Esophagus mucosa (tissue), 1 donor: ENCODE results near the gene ZNF862. TPM values are rescaled to one million over a fixed set of nuclear protein-coding genes. Genes with fewer than 3 reads are reported as not detected.

Experiments
- ATAC-seq: fragments of 200-7000 bp; cut with Tn5 transposase; one replicate; pipeline ENCODE4 v1.9.1; 2020
- total RNA-seq: library from RNA; stranded (reverse); gene quantifications from one replicate; pipeline ENCODE4 v1.2.4, GENCODE V29; 2023
- donor health status: DM: yes; HTN: yes; CAD: no.

Gene ZNF862
- total RNA-seq = 7.3 TPM

DNA sequence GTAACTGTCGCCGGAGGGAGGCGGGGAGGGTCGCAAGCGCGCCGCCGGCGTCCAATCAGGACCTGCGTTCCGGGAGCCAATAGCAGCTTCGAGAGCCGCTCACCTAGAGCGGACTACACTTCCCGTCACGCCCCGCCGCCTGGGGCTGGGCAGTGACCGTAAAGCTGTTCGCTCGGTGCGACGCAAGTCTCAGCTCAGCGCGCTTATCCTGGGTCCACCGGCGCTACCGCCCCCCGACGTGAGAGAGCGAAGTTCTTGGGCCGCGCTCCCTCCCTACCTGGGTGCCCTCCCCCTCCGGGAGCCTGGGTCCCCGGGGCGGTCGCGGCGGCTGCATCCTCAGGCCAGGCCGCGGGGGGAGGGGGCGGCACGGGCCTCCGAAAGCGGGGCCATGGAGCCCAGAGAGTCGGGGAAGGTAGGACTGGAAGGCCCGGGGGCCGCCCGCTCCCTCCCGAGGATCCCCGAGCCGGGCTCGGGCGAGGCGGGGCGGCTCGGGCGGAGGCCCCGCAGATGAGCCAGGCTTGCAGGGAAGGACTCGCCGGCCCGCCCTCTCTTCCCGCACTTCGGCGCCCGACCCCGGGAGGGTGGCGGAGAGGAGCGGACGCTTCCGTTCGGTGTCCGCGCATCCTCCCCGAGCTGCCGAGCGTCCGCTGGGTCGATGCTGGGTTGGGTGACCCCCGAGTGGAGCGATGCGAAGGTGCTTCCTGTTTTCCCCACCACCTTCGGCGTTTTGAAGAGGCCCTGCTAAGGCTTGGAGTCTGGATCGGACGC lies at the start of gene ZNF862:
TSS of gene ZNF862 (plus strand) at position 152 of the 768 bp plus-strand sequence. CDS start at position 389, 237 bp downstream.
- peak; percentile 99 for ATAC-seq

DNA sequence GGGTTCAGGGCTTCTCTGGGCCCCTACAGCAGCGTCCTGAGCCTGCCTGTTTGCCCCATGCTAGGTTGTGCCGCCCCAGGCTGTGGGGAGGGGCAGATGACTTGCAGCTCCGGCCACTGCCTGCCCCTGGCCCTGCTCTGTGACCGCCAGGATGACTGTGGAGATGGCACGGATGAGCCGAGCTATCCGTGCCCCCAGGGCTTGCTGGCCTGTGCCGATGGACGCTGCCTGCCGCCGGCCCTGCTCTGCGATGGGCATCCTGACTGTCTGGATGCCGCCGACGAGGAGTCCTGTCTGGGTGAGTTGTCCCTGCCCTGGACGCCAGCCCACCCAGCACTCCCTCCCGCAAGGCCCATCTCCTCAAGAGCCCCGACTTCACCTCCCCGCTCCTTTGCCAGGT lies 49.1 kb upstream of the ZNF862 start:
- ATAC-seq = no peak

DNA sequence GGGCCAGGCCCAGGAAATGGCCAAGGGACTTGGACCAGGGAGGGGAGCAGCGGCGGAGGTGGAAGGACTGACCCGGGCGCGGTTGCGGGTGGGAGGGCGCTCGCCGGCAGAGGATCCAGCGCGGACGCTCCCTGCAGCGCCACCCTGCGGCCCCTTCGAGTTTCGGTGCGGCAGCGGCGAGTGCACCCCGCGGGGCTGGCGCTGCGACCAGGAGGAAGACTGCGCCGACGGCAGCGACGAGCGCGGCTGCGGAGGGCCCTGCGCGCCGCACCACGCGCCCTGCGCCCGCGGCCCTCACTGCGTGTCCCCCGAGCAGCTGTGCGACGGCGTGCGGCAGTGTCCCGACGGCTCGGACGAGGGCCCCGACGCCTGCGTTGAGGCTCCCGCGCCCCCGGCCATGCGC lies 48.0 kb upstream of the ZNF862 start:
- peak; percentile 32 for ATAC-seq

DNA sequence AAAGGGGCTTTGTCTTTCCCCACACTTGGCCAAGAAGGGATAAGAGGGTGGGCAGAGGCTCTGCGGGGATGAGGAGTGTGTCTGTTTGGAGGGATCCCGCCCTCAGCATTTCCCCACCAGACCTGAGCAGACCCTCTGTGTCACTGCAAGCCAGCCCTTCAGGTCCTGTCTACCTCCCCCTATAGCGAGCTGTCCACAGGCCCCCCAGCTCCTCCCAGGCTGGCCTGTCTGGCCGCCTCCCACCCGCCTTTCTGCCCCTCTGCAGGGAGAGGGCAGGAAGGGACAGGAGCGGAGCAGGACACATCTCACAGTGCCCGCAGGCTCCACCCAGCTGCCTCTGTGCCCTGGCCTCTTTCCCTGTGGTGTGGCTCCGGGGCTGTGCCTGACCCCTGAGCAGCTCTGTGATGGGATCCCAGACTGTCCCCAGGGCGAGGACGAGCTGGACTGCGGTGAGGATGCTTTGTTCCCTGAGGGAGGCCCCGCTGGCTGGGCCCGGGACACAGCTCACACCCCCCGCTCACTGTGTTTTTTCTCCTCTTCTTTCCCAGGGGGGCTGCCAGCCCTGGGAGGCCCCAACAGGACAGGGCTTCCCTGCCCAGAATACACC lies 47.3 kb upstream of the ZNF862 start:
- no peak for ATAC-seq

DNA sequence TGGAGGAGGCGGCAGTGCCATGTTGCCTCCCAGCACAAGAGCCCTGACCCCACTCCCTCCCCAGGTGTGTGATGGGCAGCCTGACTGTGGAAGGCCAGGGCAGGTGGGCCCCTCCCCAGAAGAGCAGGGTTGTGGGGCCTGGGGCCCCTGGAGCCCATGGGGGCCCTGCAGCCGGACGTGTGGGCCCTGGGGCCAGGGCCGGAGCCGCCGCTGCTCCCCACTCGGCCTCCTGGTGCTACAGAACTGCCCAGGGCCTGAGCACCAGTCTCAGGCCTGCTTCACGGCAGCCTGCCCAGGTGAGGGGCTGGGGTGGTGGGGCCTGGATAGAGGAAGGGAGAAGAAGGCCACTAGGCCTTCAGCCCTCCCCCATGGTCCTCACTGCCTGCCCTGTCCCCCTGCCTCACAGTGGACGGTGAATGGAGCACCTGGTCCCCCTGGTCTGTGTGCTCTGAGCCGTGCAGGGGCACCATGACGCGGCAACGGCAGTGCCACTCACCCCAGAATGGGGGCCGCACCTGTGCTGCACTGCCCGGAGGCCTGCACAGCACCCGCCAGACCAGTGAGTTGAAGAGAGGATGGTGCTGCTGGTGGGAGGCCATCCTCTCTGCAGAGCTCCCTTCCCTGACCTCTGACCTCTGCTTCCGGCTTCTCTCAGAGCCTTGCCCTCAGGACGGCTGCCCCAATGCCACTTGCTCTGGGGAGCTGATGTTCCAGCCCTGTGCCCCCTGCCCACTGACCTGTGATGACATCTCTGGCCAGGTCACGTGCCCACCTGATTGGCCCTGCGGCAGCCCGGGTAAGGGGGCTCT lies 46.6 kb upstream of the ZNF862 start:
- ATAC-seq = no peak

DNA sequence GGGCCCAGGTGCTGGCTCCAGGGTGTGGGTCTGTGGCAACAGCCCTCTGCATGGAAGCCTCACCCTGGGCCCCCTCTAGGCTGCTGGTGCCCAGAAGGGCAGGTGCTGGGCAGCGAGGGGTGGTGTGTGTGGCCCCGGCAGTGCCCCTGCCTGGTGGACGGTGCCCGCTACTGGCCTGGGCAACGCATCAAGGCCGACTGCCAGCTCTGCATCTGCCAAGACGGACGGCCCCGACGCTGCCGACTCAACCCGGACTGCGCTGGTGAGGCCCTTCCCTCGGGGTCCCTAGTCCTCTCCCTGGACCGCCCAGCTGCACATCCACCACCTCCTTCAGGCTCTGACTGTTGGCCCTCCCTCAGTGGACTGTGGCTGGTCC lies 46.0 kb upstream of the ZNF862 start:
- no peak for ATAC-seq

DNA sequence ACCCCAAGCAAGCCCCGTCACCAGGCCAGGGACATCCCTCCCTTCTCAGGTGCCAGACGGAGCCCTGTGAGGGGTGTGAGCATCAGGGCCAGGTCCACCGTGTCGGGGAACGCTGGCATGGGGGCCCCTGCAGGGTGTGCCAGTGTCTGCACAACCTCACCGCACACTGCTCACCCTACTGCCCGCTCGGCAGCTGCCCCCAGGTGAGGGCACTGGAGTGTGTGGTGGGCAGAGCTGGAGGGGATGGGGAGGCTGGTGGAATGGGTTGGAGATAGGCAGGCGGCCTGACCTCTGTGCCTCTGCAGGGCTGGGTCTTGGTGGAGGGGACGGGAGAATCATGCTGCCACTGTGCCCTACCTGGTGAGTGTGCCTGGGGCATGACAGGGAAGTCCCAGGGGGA lies 44.9 kb upstream of the ZNF862 start:
- no peak for ATAC-seq

DNA sequence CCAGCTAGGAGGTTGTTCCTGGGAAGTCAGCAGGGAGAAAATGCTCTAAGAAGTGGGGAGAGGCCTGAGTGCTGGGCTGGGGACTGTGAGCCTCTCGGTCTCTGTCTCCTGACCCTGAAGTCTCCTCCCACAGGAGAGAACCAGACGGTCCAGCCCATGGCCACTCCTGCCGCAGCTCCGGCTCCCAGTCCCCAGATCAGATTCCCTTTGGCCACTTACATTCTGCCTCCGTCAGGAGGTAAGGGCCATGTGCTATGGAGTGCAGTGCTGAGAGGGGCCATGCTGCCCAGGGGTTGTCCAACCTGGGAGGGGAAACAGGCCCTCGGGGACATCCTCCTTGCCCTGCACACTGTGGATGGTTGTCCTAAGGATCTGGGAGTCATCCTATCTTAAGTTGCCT lies 43.5 kb upstream of the ZNF862 start:
- ATAC-seq = no peak

DNA sequence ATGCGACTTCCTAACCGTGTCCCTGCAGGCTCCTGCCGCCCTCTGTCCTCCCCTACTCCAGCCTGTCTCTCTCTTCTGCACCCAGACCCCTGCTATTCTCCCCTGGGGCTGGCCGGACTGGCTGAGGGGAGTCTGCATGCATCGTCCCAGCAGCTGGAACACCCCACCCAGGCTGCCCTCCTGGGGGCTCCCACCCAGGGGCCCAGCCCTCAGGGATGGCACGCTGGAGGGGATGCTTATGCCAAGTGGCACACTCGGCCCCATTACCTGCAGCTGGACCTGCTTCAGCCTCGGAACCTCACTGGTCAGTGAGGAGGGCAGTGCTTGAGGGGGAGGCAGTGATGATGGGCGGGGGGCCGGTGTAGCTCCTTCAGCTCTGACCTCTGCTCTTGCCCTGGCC lies 43.0 kb upstream of the ZNF862 start:
- ATAC-seq = no peak

DNA sequence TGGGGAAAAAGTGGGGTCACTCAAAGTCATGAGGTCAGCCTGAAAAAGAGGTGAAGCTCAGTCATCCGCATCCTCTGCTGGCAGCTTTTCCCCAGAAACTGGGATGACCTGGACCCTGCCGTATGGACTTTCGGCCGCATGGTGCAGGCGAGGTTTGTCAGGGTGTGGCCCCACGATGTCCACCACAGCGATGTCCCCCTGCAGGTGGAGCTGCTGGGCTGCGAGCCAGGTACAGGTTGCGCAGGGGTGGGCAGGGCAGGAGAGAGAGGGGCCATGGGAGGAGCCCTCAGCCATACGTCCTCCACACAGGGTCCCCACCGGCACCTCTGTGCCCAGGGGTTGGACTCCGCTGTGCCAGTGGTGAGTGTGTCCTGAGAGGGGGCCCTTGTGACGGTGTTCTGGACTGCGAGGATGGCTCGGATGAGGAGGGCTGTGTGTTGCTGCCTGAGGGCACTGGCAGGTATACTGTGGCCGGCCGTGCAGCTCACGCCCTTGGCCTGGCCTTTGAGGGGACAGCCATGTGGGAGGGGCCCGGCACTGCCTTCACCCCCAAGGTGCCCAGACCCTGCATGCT lies 41.8 kb upstream of the ZNF862 start:
- no peak for ATAC-seq

DNA sequence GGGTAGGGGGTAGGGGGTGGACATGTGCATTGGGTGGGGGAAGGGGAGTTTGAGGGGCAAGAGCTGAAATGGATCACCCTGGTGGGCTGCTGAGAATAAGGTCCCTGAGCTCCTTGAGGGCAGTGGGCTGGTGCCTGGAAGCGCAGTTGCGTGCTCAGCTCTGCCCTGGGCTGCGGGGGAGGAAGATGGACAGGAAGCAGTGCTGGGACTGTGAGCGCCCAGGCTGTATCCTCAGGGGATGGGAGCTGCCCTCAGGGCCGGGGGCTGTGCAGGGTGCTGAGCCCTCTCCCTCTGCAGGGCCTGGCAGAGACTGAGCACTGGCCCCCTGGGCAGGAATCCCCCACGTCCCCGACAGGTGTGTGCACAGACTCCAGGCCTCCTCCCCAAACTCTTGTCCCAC lies 40.4 kb upstream of the ZNF862 start:
- no peak for ATAC-seq

DNA sequence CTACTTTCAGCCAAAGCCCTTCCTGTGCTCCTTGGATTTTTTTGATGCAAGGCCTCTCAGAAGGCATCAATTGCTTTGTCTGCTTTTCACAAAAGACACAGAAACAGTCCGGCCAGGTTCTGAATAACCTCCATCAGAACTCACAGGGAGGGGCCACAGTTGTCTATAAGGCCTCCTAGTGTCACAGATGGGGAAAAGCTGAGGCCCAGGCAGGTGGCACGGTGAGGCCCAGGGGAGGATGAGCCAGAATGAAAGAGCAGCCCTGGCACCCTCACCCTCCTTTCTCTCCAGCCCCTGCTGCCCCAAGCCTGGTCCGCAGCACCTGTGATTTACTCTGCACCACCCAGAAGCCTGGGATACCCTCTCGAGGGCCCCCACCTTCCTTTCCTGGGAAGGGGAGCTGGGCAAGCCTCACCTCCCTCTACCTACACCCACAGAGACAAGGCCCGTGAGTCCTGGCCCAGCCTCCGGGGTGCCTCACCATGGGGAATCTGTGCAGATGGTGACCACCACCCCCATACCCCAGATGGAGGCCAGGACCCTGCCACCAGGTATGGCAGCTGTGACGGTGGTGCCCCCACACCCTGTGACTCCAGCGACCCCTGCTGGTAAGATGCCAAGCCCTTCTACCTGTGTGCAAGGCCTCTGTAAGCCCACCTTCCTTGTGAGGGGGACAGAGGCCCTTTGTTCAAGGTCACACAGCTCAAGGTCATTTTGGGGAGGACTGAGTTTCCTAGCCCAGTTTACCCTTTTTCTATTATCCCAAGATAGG lies 38.6 kb upstream of the ZNF862 start:
- ATAC-seq = no peak

DNA sequence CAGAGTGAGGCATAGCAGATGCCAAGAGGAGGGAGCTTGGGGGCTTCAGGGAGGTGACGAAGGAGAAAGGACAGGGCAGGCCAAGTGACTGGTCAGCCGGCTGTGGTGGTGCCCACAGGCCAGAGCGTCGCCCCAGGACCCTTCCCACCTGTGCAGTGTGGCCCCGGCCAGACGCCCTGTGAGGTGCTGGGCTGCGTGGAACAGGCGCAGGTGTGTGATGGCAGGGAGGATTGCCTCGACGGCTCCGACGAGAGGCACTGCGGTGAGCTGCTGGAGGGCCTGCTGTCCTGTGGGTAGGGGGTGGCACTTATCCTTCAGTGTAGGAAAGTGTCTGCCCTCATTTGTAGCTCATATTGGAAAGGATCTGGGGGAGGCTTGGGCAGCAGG lies 38.0 kb upstream of the ZNF862 start:
- ATAC-seq = no peak

DNA sequence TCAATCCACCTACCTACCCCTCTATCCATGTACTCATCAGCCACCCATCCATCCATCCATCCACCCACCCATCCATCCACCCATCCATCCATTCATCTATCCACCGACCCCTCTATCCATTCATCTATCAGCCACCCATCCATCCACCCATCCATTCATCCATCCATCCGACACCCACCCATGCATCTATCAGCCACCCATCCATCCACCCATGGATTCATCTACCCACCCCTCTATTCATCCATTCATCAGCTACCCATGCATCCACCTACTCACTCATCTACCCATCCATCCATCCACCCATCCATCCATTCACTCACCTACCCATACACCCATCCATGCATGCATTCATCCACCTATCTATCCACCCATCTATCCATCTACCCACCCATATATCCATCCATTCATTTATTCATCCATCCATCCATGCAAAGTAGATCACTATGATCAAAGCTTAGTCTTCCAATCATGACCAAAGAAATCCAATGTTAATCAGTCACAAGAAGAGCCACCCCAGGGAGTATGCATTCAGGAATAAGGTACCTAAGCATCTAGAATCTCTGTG lies 37.1 kb upstream of the ZNF862 start:
- no peak for ATAC-seq

DNA sequence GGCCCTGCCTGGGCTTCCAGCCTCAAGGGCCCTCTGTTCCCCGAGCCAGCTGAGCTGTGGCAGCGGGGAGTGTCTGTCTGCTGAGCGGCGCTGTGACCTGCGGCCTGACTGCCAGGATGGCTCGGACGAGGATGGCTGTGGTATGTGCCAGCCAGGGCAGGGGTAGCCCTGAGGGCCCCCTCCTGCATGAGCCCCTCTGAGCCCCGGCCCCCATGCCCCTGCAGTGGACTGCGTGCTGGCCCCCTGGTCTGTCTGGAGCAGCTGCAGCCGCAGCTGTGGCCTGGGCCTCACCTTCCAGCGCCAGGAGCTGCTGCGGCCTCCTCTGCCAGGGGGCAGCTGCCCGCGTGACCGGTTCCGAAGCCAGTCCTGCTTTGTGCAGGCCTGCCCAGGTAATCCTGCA lies 36.4 kb upstream of the ZNF862 start:
- no peak for ATAC-seq

DNA sequence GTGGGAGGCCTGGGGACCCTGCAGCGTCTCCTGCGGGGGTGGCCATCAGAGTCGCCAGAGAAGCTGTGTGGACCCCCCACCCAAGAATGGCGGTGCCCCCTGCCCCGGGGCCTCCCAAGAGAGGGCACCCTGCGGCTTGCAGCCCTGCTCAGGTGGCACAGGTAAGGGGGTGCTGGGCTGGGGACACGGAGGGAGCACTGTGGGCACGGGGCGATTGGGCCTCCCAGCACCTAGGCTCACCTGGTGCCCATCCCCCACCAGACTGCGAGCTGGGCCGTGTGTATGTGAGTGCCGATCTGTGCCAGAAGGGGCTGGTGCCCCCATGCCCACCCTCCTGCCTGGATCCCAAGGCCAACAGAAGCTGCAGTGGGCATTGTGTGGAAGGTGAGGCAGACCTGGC lies 35.2 kb upstream of the ZNF862 start:
- no peak for ATAC-seq

DNA sequence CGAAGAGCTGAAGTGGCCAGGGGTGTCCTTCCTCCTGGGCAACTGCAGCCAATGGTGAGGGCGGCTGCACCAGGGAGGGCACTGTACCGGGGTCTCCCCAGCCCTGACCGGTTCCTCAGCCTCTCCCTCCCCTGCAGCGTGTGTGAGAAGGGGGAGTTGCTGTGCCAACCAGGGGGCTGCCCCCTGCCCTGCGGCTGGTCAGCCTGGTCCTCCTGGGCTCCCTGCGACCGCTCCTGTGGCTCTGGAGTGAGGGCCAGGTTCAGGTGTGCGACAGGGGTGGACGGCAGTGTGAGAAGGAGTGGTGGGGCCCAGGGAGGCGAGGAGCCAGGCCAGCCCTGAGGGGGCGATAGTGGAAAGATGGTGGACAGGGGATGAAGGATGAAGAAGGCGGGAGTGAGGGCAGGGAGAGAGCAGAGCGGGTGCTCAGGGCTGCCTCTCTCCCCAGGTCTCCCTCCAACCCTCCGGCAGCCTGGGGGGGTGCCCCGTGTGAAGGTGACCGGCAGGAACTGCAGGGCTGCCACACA lies 34.6 kb upstream of the ZNF862 start:
- ATAC-seq = no peak

DNA sequence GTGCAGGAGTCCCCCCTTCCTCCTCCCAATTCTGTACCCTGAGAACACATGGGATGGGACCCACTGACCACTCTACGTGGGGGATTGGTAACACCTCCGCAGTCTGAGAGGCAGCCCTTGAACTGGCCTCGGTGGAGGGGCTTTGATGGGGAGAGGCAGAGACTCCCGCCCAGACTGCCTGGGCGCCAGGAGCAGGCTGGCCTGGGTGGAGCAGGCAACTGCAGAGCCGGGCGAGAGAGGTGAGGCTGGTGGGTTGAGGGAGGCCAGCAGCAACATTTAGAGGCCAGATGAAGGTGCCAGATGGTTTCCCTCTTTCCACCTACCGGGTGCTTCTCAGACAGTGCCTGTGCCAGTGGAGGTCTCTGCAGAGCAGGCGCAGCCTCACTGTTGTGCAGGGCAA lies 34.1 kb upstream of the ZNF862 start:
- ATAC-seq = no peak

DNA sequence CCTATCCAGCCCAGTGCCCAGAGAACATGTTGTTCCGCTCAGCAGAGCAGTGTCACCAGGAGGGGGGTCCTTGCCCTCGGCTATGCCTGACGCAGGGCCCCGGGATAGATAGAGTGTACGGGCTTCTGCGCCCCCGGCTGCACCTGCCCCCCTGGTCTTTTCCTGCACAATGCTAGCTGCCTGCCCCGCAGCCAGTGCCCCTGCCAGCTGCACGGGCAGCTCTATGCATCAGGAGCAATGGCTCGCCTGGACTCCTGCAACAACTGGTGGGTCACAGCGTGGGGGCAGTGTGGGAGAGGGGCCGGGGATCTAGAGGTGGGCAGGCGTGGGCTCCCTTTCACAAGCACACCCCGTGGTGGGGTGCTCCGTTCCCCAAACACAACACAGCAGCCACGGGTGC lies 31.4 kb upstream of the ZNF862 start:
- no peak for ATAC-seq

DNA sequence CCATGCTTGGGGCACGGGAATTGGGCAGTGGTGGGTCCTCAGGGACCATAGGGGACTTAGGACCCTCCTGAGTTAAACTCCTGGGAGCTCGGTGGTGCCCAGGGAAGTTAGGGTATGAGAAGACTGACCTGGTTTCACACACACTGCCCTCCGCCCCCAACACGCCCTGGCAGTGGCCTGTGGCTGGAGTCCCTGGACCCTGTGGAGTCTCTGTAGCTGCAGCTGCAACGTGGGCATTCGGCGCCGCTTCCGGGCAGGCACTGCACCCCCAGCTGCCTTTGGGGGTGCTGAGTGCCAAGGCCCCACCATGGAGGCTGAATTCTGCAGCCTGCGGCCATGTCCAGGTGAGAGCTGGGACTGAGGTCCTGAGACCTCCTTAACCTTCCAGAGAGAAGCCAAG lies 29.9 kb upstream of the ZNF862 start:
- ATAC-seq = no peak

DNA sequence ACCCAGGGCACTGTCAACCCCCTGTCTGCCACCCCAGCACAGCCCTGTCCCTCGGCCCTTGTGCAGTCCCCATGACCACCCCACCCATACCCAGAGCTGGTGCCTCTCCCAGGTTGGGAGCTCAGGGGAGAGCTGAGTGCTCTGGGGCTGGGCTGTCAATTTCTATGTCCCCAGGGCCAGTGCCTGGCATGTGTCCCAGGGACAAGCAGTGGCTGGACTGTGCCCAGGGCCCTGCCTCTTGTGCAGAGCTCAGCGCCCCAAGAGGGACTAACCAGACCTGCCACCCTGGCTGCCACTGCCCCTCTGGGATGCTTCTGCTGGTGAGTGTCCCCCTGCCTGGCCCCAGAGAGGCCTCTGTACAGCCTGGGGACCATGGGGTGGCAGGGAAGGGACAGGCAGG lies 29.0 kb upstream of the ZNF862 start:
- no peak for ATAC-seq

DNA sequence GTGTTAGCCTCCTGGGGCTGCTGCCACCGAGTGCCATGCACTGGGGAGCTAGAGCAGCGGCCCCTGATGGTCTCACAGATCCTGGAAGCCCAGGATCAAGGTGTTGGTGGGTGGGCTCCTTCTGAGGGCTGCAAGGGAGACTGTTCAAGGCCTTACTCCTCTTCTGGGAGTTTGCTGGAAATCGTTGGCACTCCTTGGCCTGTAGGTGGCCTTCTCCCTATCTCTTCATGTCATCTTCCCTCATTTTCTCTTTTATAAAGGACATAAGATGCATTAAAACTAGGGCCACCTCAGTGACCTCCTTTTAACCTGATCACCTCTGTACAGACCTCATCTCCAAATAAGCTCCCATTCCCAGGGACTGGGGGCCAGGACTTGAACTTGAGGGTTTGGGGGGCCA lies 27.0 kb upstream of the ZNF862 start:
- no peak for ATAC-seq
